OCI-LY3 (cell line): ENCODE results near the gene NFIA.

Experiments
- H2AFZ ChIP-seq: fragments of 200-600, 300-600 bp; shearing (Covaris generic); 2 replicates; pipeline ENCODE4 v1.6.0; 2014; ENCODE audit warnings: antibody characterized with exemption, low read depth, low read length
- H3K27ac ChIP-seq: fragments of 200-600, 300-600 bp; sonication (generic); 2 replicates; pipeline ENCODE4 v1.5.1; 2014; ENCODE audit warnings: mild to moderate bottlenecking, low read length, moderate library complexity, mixed read lengths
- H3K27me3 ChIP-seq: fragments of 200-600, 300-600 bp; sonication (generic); 2 replicates; pipeline ENCODE4 v1.6.1; 2014; ENCODE audit warnings: low read depth, low read length, mixed read lengths
- H3K36me3 ChIP-seq: fragments of 200-600, 300-600 bp; sonication (generic); replicated peaks from 2 replicates; pipeline ENCODE3; 2014; ENCODE audit warnings: low read depth, low read length, mixed read lengths
- H3K4me1 ChIP-seq: fragments of 300-600, 200-600 bp; sonication (generic); 2 replicates; pipeline ENCODE4 v1.6.1; 2014; ENCODE audit warnings: low read length, mixed read lengths
- H3K4me2 ChIP-seq: fragments of 200-600, 300-600 bp; sonication (generic); 2 replicates; pipeline ENCODE4 v1.6.1; 2014; ENCODE audit warnings: low read length, mixed read lengths
- H3K4me3 ChIP-seq: fragments of 300-600, 200-600 bp; sonication (generic); 2 replicates; pipeline ENCODE4 v1.5.1; 2014; ENCODE audit warnings: antibody characterized with exemption, mild to moderate bottlenecking, low read length, moderate library complexity
- H3K79me2 ChIP-seq: fragments of 300-600, 200-600 bp; shearing (Covaris generic); 2 replicates; pipeline ENCODE4 v1.6.1; 2014; ENCODE audit warnings: mild to moderate bottlenecking, low read length, mixed read lengths
- H3K9ac ChIP-seq: fragments of 300-600, 200-600 bp; shearing (Covaris generic); 2 replicates; pipeline ENCODE4 v1.6.0; 2014; ENCODE audit warnings: mild to moderate bottlenecking, low read length, moderate library complexity
- H3K9me3 ChIP-seq: fragments of 200-600, 300-600 bp; shearing (Covaris generic); 2 replicates; pipeline ENCODE4 v1.6.1; 2014; ENCODE audit warnings: low read length, mixed read lengths; ENCODE audit not compliant: insufficient read depth
- H4K20me1 ChIP-seq: fragments of 200-600, 300-600 bp; sonication (generic); 2 replicates; pipeline ENCODE4 v1.6.1; 2016; ENCODE audit warnings: low read length, mixed read lengths; ENCODE audit not compliant: insufficient read depth
- CTCF ChIP-seq: fragments of 200-600, 300-600 bp; sonication (generic); IDR thresholded peaks from 2 replicates; pipeline ENCODE4 v1.5.1; 2014; ENCODE audit warnings: antibody characterized with exemption, low read length, low read depth
- EZH2phosphoT487 ChIP-seq: fragments of 200-600 bp; shearing (Covaris generic); IDR thresholded peaks from 2 replicates; pipeline ENCODE4 v1.6.1; 2018; ENCODE audit warnings: antibody characterized with exemption, mixed run types, low read depth

Gene NFIA

GRCh38 chr1:61368876-61369275, 286.5 kb downstream of the NFIA start:
- Histone ChIP-seq H4K20me1 (no peaks in the 10 kb centered on the region), H2AFZ (no peak overlapping the region), H3K4me1 (no peaks in the 10 kb centered on the region), H3K27ac (no peak overlapping the region), H3K9ac (no peak overlapping the region), H3K4me3 (no peak overlapping the region), H3K4me2 (no peak overlapping the region), H3K27me3 (peaks cover 4% of the 10 kb centered on the region; the same call in 1 of the 2 replicates), H3K36me3 (no peaks in the 10 kb centered on the region), H3K79me2 (no peaks in the 10 kb centered on the region), H3K9me3 (no peaks in the 10 kb centered on the region)
- no peak for TF ChIP-seq CTCF
- TF ChIP-seq EZH2phosphoT487: no peak

GRCh38 chr1:61370177-61370912, 288.0 kb downstream of the NFIA start:
- H3K36me3 ChIP-seq: no peaks in the 10 kb centered on the region
- no peak overlapping the region for H3K27ac ChIP-seq
- no peak overlapping the region for H3K4me2 ChIP-seq
- no peak overlapping the region for H2AFZ ChIP-seq
- no peaks in the 10 kb centered on the region for H3K9me3 ChIP-seq
- H3K4me1 ChIP-seq: no peaks in the 10 kb centered on the region
- H3K27me3 ChIP-seq: peaks cover 8% of the 10 kb centered on the region; the same call in 1 of the 2 replicates
- TF ChIP-seq CTCF: no peak
- no peak for TF ChIP-seq EZH2phosphoT487
- H3K9ac ChIP-seq: no peak overlapping the region
- no peaks in the 10 kb centered on the region for H4K20me1 ChIP-seq
- H3K79me2 ChIP-seq: no peaks in the 10 kb centered on the region
- no peak overlapping the region for H3K4me3 ChIP-seq

GRCh38 chr1:61370913-61371279, 288.5 kb downstream of the NFIA start:
- Histone ChIP-seq H2AFZ (no peak overlapping the region), H3K4me2 (no peak overlapping the region), H3K79me2 (no peaks in the 10 kb centered on the region), H3K4me1 (no peaks in the 10 kb centered on the region), H3K9me3 (no peaks in the 10 kb centered on the region), H3K27ac (no peak overlapping the region), H3K27me3 (peaks cover 8% of the 10 kb centered on the region; the same call in 1 of the 2 replicates), H3K36me3 (no peaks in the 10 kb centered on the region), H4K20me1 (no peaks in the 10 kb centered on the region), H3K4me3 (no peak overlapping the region), H3K9ac (no peak overlapping the region)
- TF ChIP-seq CTCF: no peak
- no peak for TF ChIP-seq EZH2phosphoT487

GRCh38 chr1:61372944-61373343, 290.6 kb downstream of the NFIA start:
- Histone ChIP-seq H3K36me3 (no peaks in the 10 kb centered on the region), H3K4me3 (no peak overlapping the region), H3K27me3 (peaks cover 11% of the 10 kb centered on the region; the same call in 1 of the 2 replicates), H3K27ac (no peak overlapping the region), H3K4me2 (no peak overlapping the region), H2AFZ (no peak overlapping the region), H3K79me2 (no peaks in the 10 kb centered on the region), H3K9ac (no peak overlapping the region), H4K20me1 (no peaks in the 10 kb centered on the region), H3K9me3 (no peaks in the 10 kb centered on the region), H3K4me1 (no peaks in the 10 kb centered on the region)
- TF ChIP-seq CTCF (no peak), EZH2phosphoT487 (no peak)
